Smooth muscle cell (in vitro differentiated cells): ENCODE measurements around the gene DESI1. TPM values are rescaled to one million over a fixed set of nuclear protein-coding genes. Genes with fewer than 3 reads are reported as not detected.

Source experiments
- DNase-seq: peaks from one replicate; lab custom pipeline; 2025; ENCODE audit not compliant: unreplicated experiment; lab: John Stamatoyannopoulos, UW
- H2AFZ ChIP-seq: fragments of 200-600 bp; sonication (generic); 2 replicates; pipeline ENCODE4 v1.6.0; 2016; ENCODE audit warnings: antibody characterized with exemption, low read depth, mild to moderate bottlenecking
- H3F3A ChIP-seq: fragments of 200-600 bp; sonication (generic); 2 replicates; pipeline ENCODE4 v1.6.0; 2017; ENCODE audit warnings: antibody characterized with exemption, low read depth
- H3K27ac ChIP-seq: fragments of 200-600 bp; sonication (generic); 2 replicates; pipeline ENCODE4 v1.5.1; 2016; ENCODE audit warnings: low read depth, mild to moderate bottlenecking
- H3K27me3 ChIP-seq: fragments of 200-600 bp; sonication (generic); 2 replicates; pipeline ENCODE4 v1.6.1; 2016; ENCODE audit warnings: low read depth, mild to moderate bottlenecking
- H3K36me3 ChIP-seq: fragments of 200-600 bp; sonication (generic); 2 replicates; pipeline ENCODE4 v1.5.1; 2016; ENCODE audit warnings: low read depth
- H3K4me1 ChIP-seq: fragments of 200-600 bp; sonication (generic); 2 replicates; pipeline ENCODE4 v1.5.1; 2016; ENCODE audit warnings: low read depth
- H3K4me2 ChIP-seq: fragments of 200-600 bp; sonication (generic); 2 replicates; pipeline ENCODE4 v1.6.0; 2016; ENCODE audit warnings: mild to moderate bottlenecking
- H3K4me3 ChIP-seq: fragments of 200-600 bp; sonication (generic); 2 replicates; pipeline ENCODE4 v1.5.1; 2016; ENCODE audit warnings: mild to moderate bottlenecking
- H3K79me2 ChIP-seq: fragments of 200-600 bp; sonication (generic); 2 replicates; pipeline ENCODE4 v1.6.0; 2016; ENCODE audit warnings: low read depth, mild to moderate bottlenecking
- H3K9ac ChIP-seq: fragments of 200-600 bp; sonication (generic); 2 replicates; pipeline ENCODE4 v1.6.0; 2016; ENCODE audit warnings: low read depth
- H3K9me3 ChIP-seq: fragments of 200-600 bp; sonication (generic); replicated peaks from 2 replicates; pipeline ENCODE4 v1.5.1; 2016; ENCODE audit warnings: low read depth
- H4K20me1 ChIP-seq: fragments of 200-600 bp; sonication (generic); 2 replicates; pipeline ENCODE4 v1.6.0; 2016; ENCODE audit warnings: low read depth
- WGBS: methylation state at CpG from one replicate; pipeline ENCODE4 v1.1.7; 2016; ENCODE audit warnings: low lambda C conversion rate; 5-methylcytosine and 5-hydroxymethylcytosine counted together
- polyA plus RNA-seq: library from polyadenylated mRNA; unstranded; fragments of >200 nt; fragmentation: Nextera tagmentation; extraction: Ambion mirVana; gene quantifications from 2 replicates; pipeline ENCODE4 v1.2.1, GENCODE V29; 2016
- total RNA-seq: library from RNA; depleted of rRNA; stranded (reverse); fragments of >200 nt; gene quantifications from 2 replicates; pipeline ENCODE4 v1.2.3, GENCODE V29; 2014
- TF ChIP-seq, protein P1 (sequence below): fragments of 200-600 bp; sonication (generic); IDR thresholded peaks from 2 replicates; pipeline ENCODE4 v1.5.1; 2017; ENCODE audit warnings: borderline replicate concordance, mild to moderate bottlenecking, antibody characterized with exemption; ENCODE audit not compliant: insufficient read depth, poor library complexity, severe bottlenecking

The DESI1 gene
- total and polyA plus RNA-seq, 2 experiments from 2014 or later = 14.3 to 16.9 TPM

DNA sequence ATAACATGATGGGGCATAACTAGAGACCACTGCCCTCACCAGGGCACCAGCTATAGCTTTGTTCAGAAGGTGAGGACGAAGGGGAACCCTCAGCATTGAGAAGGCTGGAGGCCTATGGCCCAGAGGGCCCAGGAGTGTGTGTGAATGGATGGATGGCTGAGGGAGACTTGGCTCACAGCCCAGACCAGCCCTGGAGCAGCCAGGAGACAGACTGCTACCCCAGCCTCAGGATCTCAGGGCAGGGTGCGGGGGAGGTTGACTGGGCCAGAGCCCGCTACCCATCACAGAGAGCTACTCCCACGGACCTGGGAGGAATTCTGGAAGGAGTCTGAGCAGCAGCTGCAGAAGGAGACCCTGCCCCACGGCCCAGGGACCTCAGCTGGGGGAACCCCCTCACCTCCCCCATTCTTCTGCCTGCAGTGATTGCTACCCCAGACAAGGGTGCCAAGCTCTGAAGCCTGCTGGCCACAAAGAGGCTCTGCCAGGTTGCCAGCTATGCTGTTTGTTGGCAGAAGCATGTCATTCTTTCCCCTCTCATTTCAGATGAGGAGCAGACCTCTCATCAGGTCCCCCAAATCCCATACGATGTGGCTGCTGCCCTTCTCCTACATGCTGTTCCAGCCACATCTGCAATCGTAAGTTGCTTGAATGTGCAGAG lies 65.4 kb downstream of the DESI1 start:
- Histone ChIP-seq H3K9me3 (no peaks in the 10 kb centered on the region), H3K4me2 (no peak overlapping the region), H3K79me2 (no peaks in the 10 kb centered on the region), H3F3A (peaks cover 3% of the 10 kb centered on the region), H4K20me1 (no peaks in the 10 kb centered on the region), H3K4me3 (no peak overlapping the region), H3K4me1 (peaks cover 11% of the 10 kb centered on the region), H3K36me3 (no peaks in the 10 kb centered on the region), H3K27ac (no peak overlapping the region), H3K27me3 (no peaks in the 10 kb centered on the region), H3K9ac (no peak overlapping the region), H2AFZ (no peak overlapping the region)
- WGBS = 66% methylated on average over 6 of the region's 7 CpGs
- TF ChIP-seq, protein P1, sequence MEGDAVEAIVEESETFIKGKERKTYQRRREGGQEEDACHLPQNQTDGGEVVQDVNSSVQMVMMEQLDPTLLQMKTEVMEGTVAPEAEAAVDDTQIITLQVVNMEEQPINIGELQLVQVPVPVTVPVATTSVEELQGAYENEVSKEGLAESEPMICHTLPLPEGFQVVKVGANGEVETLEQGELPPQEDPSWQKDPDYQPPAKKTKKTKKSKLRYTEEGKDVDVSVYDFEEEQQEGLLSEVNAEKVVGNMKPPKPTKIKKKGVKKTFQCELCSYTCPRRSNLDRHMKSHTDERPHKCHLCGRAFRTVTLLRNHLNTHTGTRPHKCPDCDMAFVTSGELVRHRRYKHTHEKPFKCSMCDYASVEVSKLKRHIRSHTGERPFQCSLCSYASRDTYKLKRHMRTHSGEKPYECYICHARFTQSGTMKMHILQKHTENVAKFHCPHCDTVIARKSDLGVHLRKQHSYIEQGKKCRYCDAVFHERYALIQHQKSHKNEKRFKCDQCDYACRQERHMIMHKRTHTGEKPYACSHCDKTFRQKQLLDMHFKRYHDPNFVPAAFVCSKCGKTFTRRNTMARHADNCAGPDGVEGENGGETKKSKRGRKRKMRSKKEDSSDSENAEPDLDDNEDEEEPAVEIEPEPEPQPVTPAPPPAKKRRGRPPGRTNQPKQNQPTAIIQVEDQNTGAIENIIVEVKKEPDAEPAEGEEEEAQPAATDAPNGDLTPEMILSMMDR = no peak
- DNase-seq = no peak

DNA sequence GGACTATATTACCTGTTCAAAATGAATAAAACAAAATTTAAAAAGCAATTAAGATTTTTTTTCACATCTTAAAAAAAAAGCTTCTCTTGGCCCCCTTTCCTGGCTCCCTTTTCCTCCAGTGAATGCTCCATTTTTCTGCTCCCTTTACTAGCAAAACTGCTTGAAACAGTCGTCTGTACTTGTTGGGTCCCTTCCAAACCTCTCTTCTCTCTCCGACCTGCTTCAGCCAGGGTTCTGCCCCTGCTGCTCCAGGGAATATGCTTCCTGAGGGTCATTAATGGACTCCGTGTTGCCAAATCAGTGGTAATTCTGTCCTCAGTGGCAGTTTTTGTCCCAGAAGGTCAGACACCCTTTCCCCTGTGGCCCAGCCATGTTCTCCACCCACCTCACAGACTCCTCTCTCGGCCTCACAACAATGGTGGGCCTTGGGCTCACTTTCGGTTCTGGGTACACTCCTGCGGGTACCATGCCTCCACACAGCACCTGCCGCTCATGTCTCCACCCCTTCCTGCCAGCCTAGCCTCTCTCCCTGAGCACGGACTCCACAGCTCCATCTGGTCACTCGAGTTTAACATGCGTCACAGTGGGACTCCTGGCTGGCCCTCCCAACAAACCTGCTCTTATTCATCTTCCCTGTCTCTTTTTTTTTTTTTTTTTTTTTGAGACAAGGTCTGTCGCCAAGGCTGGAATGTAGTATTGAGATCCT lies 68.8 kb downstream of the DESI1 start:
- H2AFZ ChIP-seq = no peak overlapping the region
- H3K4me1 ChIP-seq = peaks cover 2% of the 10 kb centered on the region
- no peaks in the 10 kb centered on the region for H4K20me1 ChIP-seq
- no peaks in the 10 kb centered on the region for H3K79me2 ChIP-seq
- no peak for DNase-seq
- peaks cover 3% of the 10 kb centered on the region for H3F3A ChIP-seq
- H3K36me3 ChIP-seq = no peaks in the 10 kb centered on the region
- H3K9me3 ChIP-seq = no peaks in the 10 kb centered on the region
- H3K27me3 ChIP-seq = no peaks in the 10 kb centered on the region
- H3K27ac ChIP-seq = no peak overlapping the region
- TF ChIP-seq, protein P1 = no peak
- H3K9ac ChIP-seq = no peak overlapping the region
- H3K4me2 ChIP-seq = no peak overlapping the region
- no peak overlapping the region for H3K4me3 ChIP-seq
- 85% methylated on average over 11 of the region's 11 CpGs for WGBS

DNA sequence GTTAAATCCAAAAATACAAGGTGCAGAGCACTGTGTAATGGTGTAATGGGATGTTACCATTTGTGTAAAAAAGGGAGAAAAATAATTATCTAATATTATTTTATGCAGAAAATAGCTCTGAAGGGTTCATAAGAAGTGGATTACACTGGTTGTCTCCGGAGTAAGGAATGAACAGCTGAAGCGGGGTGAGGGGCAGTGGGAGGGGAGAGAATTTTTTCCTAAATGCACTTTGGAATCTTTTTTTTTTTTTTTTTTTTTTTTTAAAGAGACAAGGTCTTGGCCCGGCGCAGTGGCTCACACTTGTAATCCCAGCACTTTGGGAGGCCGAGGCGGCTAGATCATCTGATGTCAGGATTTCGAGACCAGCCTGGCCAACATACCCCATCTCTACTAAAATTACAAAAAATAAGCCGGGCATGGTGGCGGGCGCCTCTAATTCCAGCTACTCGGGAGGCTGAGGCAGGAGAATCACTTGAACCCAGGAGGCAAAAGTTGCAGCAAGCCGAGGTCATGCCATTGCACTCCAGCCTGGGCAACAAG lies 69.8 kb downstream of the DESI1 start:
- no peaks in the 10 kb centered on the region for H3K79me2 ChIP-seq
- no peak overlapping the region for H2AFZ ChIP-seq
- H3K4me2 ChIP-seq = no peak overlapping the region
- H3K9ac ChIP-seq = no peak overlapping the region
- WGBS = 92% methylated on average over 12 of the region's 12 CpGs
- H3K27me3 ChIP-seq = no peaks in the 10 kb centered on the region
- H3F3A ChIP-seq = no peaks in the 10 kb centered on the region
- H3K4me1 ChIP-seq = no peaks in the 10 kb centered on the region
- no peaks in the 10 kb centered on the region for H3K36me3 ChIP-seq
- no peak overlapping the region for H3K4me3 ChIP-seq
- no peaks in the 10 kb centered on the region for H4K20me1 ChIP-seq
- no peak overlapping the region for H3K27ac ChIP-seq
- TF ChIP-seq, protein P1 = no peak
- no peaks in the 10 kb centered on the region for H3K9me3 ChIP-seq
- no peak for DNase-seq
